ENCODE data around the gene CBX8. TPM values are rescaled to one million over a fixed set of nuclear protein-coding genes. Genes with fewer than 3 reads are reported as not detected.
A peak's percentile ranks its signal among the peaks of the same experiment; 100 is the strongest.

The CBX8 gene
- total and polyA plus RNA-seq, 2 of the 8 experiments (the other 6 are each of a cell fraction or from before 2014, with no cell fraction given): 0.09 to 2.1 TPM

DNA sequence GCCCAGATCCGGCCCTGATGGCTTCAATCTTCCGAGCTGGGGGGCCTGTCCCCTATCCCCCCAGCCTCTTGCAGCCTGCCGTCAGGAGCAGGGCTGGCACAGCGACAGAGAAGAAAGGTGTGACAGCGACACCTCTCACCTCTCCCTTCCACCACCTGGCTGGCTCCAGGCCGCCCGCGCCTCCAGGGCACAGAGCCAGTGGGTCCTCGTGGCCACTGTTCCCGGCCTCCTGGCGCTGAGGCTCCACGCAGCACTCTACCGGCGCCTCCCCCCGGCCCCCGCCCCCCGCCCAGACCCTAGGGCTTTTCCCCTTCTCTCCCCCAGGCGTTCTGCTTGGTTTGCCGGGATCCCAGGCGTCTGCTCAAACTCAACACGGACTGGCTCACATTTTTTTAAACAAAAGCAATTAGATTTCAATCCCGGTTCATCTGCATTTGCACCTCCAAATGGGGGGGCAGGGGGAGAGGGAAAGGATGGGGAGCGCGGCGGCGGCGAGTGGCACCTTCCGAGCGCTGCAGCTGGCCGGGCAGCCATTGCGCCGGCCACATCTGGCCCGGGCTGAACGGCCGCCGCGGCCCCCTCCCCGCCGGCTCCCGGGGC lies 12.8 kb upstream of the CBX8 start (continued):
- TF ChIP-seq RNF2 (IDR thresholded peaks at IDR 0.05; ENCODE audit: borderline replicate concordance, low read depth, low read length, missing control alignments, poor library complexity, severe bottlenecking) (no peak), RXRA (IDR thresholded peaks at IDR 0.05; ENCODE audit: insufficient read depth, low read depth, low read length) (no peak), HDAC2 (IDR thresholded peaks at IDR 0.05; ENCODE audit: borderline replicate concordance in 1 of 2, low read depth in 2 of 2, low read length in 2 of 2) (no peak), CBX8 (IDR thresholded peaks at IDR 0.05; ENCODE audit: borderline replicate concordance, low read depth, low read length) (peak; percentile 67; the same call in 1 of the 2 replicates), ASH2L (IDR thresholded peaks at IDR 0.05; ENCODE audit: low read length) (no peak), BACH1 (IDR thresholded peaks at IDR 0.05; ENCODE audit: low read length) (no peak), PHF8 (conservative IDR thresholded peaks at IDR 0.05; ENCODE audit: low read depth, low read length) (no peak; the same call in 1 of the 2 replicates), GABPA (IDR thresholded peaks at IDR 0.05; ENCODE audit: borderline replicate concordance, insufficient read depth, low read length) (no peak), EZH2 (IDR thresholded peaks at IDR 0.05; ENCODE audit: low read depth, low read length, severe bottlenecking) (peak; percentile 38), SUZ12 (IDR thresholded peaks at IDR 0.05; ENCODE audit: low read length) (no peak; the same call in 1 of the 2 replicates), POU5F1 (IDR thresholded peaks at IDR 0.05; ENCODE audit: low read depth, low read length) (no peak), SRF (IDR thresholded peaks at IDR 0.05; ENCODE audit: low read depth, low read length) (no peak), KDM5A (IDR thresholded peaks at IDR 0.05; ENCODE audit: low read length) (no peak), HDAC6 (IDR thresholded peaks at IDR 0.05; ENCODE audit: low read depth, low read length) (no peak)

Measured in H1 (cell line).